Left renal pelvis (tissue), 4 donors: ENCODE measurements around the gene HOXB3. TPM values are rescaled to one million over a fixed set of nuclear protein-coding genes. Genes with fewer than 3 reads are reported as not detected.

ENCODE experiments used
- DNase-seq, 4 donors: peaks; one replicate each; pipeline ENCODE4 v3.0.0-alpha.2; 2013; ENCODE audit warnings: low read depth in 4 of 4, low spot score in 3 of 4
- polyA plus RNA-seq, 4 donors: library from polyadenylated mRNA; unstranded; fragments of 120-200 nt; gene quantifications; one replicate each; pipeline ENCODE4 v1.2.1, GENCODE V29; 2013; ENCODE audit not compliant: insufficient read length in 4 of 4

HOXB3 gene
- polyA plus RNA-seq, 4 donors = 70.2 to 217 (median 153) TPM

GRCh38 chr17:48626245-48627117, 36.4 kb upstream of the HOXB3 start, which contains the start of gene HOXB9:
HOXB9 (minus strand) TSS chr17:48626358; CDS start chr17:48626269, 89 bp downstream.
- peak in 1 of 4 donors; percentile 53 for DNase-seq

- DNase-seq = peak in 1 of 4 donors; percentile 23
These were observed 35.6 kb upstream of the HOXB3 start for GRCh38 chr17:48625495-48626244.

DNA sequence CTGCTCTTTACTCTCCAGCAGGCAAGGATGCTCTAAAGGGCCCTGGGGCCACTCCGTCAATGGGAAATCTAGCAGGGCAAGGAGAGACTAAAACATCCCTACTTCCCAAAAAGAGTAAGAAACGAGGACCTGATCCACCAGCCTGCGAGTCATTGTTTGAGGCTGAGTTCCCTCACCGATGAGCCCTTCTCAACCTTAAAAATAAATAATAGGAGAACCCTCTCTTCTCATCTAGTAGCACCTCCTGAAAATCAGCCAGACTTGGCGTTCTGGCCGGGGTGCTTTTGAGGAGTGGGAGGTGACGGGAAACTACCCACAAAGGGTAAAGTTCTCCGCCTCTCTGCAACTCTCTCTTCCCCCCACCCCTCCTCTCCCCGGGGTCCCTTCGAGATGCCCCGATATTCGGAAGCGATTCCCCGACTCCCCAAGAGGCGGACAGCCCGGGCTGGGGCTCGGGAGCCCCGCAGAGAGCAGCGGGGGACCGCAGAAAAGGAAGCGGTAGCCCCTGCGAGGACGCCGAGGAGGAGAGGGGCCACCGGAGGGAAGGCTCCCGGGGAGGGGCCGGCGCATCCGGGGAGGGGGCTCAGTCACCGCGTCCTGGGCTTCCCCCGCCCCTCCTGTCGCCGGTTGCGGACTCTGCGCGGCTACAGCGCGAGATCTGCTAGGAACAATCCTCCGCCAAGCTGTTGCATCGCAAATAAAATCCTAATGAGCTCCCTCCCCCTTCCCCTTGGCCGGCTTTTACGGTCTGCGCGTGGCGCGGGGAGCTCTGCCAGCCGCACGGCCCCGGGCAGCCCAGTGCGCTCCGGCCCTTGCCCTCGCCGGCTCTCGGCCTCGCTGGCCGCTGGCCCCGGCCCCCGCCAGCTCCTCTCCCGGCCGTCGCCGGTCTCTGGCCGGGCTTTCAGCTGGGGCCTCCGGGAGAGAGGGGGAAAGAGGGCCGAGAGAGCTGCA, 34.8 kb upstream of the HOXB3 start:
- DNase-seq = no peak

DNA sequence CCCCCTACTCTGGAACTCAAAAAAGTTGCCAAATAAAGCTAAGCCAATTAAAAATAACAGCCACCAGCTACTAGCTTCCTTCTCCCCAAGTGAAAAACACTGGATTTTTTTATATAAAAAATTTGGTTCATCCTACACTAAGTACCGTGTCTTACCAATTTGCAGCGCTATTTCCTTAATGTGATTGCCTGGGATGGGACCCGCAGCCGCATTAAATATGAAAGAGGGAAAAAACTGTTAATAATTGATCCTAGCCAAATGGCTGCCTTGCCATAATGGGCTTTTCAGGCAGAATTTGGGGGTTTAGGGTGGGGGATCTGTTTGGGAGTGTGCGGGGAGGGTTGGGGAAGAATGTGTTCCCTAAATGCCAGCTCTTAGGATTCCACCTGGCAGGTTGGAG, 34.1 kb upstream of the HOXB3 start:
- no peak for DNase-seq

DNA sequence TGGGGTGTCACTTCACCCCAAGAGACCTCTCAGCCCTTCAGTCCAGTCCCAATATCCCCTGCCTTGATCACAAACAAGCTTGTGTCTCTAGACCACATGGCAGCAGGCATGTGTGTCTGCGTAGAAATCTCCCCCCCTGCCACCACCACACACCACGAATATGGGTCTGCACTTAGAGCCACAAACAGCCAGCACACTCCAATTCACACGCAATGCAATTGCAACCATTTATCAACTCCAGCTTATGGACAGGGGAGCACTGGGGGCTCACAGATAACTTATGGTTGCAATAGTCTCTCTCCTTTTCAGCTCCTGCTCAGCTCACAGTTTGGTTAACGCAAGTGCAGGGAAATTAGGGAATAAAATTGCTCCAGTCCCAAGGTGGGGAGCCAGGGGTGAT, 33.5 kb upstream of the HOXB3 start:
- no peak for DNase-seq

- DNase-seq = no peak
These were observed 32.8 kb upstream of the HOXB3 start for GRCh38 chr17:48622857-48623256.

GRCh38 chr17:48621410-48622392, 31.7 kb upstream of the HOXB3 start:
- DNase-seq = no peak

DNA sequence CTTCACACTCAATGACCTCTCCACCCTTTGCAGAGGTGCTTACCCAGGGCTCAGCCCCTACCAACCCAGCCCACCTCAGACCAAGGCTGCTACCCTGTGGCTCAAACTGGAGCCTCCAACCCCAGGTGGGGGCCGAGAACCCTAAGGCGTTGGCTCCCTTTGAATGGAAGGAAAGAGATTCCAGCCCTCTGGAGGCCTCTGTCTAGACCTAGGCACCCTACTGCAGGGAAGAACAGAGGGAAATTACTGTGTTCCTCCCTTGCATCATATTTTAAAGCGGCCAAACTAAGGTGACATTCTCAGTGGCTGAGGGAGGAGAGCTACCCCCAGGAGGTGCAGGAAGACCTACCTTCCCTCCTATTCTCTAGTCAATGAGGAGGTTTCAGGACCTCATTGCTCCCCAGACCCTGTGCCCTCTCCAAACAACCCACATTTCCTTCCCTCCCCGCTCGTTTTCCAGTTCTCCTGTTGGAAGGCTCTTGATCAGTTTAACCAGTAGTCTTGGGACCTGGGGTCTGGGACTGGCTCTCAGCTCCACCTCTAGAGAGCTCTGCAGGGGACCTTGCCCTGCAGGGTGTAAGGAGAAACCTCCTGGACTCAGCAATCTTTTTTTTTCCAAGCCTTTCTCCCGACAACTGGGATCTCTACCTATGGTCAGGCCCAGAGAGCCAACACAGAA, 30.6 kb upstream of the HOXB3 start:
- DNase-seq = no peak

DNA sequence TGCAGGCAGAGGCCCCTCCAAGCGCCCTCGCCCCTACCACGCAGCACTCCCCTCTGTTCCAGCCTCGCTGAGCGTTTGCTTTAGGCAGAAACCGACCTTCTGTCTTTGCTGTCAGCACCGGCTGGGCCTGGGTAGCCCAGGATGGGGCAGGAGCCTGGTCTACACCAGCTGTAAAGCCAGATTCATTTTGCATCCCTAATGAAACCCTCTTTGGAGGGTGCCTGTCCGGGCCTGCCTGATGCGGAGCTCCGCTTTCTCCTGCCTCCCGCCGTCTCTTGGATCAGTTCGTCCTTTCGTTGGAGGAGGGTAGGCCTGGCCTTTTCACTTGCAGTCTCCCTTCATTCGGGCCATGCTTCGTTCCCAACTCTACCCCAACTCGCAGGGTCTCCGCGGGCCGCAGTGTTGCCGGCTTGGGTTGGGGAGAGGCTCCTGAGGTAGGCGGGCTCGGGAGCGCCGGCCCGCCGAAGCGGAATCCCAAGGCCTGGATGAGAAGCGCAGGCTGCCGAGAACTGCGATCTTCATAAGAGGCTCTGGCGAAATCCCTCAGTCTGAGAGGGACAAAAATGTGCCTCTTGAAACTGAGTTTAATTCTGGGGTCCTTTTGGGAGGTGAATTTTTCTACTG, 29.9 kb upstream of the HOXB3 start:
- DNase-seq = no peak

DNA sequence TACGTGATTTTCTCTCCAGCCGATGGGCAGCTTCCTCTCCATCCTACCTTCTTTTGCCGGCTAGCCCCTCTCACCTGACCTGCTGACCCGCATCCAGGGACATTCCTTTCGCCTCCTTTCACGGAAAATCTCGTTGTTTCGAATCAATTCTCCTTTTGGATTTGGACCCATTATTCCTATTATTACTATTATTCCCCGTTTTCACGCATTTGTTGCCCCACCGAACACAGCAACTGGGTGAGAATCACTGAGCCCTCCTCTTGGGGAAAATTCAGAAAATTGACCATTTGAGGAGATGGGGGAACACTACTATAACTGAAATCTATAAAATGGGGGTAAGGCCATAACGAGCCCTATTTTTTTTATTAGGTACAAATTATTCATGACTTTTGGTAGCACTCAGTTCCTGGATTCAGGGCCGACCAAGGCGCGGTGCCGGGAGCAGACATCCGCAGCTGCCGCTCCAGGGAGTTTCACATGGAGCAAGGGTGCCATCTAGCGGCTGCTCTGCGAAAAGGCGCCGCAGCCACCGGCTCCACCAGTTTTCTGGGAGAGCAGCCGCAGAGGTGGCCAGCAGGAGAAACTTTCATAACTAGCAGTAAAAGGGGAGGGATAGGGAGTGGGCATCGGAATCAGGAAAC, 28.3 kb upstream of the HOXB3 start:
- DNase-seq = peak in 3 of 4 donors; percentile 78 to 88 (median 87)

- no peak for DNase-seq
These were observed 27.6 kb upstream of the HOXB3 start for GRCh38 chr17:48617471-48618255.

DNA sequence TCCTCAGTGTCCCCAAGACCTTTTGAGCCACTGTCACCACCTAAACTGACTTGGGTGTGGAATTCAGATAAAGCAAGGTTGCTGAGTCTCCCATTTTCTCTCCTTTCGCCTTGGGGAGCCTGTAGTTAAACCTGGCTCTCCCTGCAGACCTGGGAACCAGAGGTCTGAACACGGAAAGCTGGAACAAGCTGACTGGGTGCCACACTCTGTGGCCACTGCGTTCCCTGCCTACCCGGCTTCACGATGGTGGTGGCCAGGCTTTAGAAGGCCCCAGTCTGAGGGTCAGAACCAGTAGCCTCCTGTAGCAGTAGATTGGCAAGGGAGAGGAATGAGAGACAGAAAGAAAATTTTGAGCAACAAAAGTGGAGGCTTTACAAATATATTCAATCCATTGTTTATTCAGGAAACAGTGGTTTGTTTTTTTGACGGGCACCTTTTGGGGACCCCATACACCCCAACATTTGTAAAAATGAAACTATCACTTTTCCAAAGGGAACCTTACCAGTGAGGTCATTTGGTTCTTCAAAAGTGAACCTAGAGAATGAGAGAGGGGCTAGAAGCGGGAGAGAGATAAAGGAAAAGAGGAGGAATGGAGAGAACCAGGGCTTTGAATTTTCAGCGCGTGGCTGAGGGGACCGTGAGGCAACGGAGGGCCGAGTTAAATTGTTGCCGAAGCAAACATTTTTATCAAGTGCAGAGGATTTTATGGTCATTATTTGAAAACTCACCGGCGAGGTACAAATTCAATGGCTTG, 26.9 kb upstream of the HOXB3 start:
- no peak for DNase-seq

DNA sequence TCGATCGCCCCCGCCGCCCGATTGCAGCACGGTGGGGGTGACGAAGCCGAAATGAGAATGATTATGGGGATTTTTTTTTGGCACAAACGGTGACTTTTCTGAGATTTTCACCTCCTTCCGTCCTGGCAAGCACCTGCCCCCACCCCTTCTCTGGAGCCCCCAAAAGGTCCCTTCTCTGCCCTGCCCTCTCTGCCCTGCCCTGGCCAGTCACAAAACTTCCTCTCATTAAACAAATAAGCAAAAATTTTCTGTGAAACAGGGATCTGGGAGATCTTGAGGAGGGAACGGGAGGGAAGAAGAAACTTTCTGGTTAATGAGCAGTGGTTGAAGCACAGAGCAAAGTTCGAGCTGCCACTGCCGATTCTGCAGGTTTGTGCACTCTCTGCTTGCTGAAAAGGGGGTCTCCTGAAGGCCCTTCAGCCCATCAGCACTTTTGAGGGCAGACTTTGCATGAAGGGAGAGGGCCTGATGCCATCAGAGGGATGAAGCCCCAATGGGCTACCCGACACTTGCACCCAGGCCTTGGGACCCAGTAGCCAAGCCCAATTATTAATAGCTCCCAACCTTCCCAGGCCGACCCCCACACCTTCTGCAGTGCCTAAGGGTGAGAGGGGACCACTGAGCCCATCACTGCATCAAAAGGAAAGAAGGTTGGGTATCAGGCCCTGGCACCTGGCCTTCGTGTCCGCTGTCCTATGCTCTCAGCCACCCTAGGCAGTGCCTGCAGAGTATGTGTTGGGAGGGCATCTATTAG, 26.1 kb upstream of the HOXB3 start:
- no peak for DNase-seq

DNA sequence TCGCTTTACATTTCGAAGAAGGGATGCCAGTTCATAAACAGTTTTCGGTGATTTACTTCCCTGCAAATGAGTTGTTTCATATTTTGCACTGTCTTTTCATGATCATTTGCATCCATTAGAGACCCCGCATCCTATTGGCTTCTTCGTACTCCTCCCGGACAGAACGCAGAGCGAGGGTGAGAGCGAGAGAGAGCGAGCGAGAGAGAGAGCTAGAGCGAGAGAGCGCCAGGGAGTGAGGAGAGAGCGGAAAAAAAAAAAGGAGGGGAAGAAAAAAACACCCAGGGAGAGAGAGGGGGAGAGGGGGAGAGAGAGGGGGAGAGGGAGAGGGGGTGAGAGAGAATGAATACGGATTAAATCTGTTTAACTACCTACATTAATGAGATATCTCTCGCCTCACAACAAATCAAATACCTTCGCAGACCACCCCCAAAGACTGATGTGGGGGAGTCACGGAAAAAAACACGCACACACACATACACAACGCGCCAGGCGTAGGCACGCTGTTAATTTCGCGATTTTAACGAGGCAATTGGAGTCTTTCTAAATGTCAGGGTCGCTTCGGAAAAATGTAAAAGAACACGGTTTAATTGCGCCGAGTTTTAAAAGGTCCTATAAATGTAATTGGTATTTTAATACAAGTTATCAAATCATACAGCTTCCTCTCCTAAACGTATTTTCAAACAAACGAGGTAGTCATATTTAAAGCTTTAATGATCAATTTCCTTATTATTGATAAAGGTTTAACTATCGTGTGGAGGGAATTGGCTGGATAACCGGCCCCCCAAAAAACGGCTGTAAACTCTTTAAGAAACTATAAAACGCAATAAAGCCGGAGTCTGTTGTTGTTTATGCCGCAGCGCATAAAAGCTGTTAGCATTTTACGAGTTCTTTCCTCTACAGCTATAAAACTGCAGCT, 25.3 kb upstream of the HOXB3 start, which contains the start of gene HOXB8:
Gene HOXB8, minus strand, starts transcription at position 246 of the 916 bp plus-strand sequence. CDS start 588 bp downstream, outside the sequence.
- DNase-seq = peak in 1 of 4 donors; percentile 68
